ENCODE data around the gene ASB6. TPM values are rescaled to one million over a fixed set of nuclear protein-coding genes. Genes with fewer than 3 reads are reported as not detected.
"Not testable (repeated sequence)": the region's sequence is repeated elsewhere in the genome, so short reads cannot be mapped to it uniquely, and the experiment has no call there.

The ASB6 gene
- total RNA-seq, 1 donor from 2014 or later, result 10.1 TPM

DNA sequence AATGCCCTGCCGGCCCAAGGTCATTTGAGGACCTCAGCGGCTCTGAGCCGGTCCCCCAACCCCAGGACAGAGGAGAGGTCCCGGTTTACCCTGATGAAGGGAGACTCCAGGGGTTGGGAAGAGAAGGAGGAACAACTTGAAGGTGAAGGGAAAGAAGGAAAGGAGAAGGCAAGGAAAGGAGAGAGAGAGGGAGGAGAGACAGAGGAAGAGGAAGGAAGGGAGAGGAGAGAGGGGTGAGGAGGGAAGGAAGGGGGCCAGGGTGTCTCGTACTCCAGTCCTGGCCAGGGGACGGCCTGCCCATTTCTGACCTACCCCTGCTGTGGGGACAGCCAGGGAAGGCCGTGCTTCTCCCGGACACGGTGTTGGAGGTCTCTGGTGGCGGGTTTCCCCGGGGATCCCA is 25.4 kb upstream of the ASB6 start:
- no peak for DNase-seq

DNA sequence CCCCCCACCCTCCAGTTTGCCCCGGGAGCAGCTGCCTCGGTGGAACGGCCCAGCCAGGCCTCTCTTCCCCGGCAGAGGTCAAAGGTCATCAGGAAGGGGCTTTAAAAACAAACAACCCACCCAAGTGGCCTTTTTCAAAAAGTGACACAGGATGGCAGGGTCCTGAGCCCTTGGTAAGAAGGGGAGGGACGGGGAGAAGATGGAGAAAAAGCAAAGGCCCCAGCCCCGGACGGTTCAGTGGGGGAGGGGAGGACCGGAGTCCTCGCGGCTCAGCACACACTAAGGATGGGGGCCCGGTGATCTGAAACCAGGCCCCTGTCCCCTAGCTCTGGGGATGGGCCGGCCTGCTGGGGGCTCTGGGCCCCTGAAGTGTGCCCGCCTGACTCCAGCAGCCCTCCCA is 24.6 kb upstream of the ASB6 start:
- no peak for DNase-seq

GRCh38 chr9:129665814-129666520 is 24.0 kb upstream of the ASB6 start:
- DNase-seq, result no peak

DNA sequence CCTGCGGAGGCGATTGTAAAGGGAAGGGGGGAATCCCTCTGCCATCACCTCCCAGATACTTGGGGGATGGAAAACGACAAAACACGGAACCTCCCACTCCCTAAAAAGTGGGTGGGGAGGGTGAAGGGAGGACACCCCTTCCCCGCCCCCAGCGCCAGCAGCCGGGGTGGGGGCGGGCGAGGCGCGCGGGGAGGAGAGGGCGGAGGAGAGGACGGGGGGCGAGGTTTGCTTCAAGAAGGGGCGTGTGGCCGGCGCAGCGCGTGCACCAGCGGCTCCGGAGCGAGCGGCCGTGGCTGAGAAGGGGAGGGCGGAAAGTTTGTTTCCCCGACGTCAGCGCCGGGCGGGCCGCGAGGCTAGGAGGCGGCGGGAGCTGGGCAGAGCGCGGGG is 23.4 kb upstream of the ASB6 start, which contains the start of gene PRRX2:
PRRX2 (plus strand) TSS at position 259 of the 387 bp plus-strand sequence. CDS start 221 bp downstream, outside the sequence.
- DNase-seq, result no peak

DNA sequence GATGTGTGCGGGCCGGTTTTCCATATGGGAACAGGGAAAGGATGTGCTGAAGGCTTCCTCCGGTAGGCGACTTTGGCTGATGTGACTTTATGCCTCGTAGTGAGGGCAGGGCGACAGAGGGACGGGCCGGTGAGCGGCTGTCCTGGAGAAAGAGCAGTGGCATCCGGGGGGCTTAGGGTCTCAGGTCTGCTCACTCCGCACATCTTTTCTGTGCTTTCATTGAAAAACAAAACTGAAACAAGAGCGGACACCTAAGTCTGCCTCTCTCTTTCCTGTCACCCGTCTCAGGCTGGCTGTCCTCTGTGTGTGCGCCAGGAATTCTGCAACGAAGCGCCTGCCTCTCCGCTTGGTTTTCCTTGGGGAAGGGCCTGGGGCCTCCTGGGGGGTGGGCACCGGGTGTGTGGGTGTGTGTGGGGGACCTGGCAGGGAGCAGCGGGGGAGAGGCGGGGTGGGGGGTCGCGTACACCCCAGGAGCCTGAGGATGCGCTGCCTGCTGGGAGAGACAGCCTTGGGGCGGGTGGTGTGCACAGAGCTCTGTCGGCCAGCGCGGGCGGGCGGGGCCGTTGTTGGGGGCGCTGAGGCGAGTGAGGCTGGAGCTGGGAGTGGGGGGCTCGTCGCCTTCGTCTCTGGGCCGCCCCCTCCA is 22.9 kb upstream of the ASB6 start:
- no peak for DNase-seq

GRCh38 chr9:129662239-129662638 is 20.3 kb upstream of the ASB6 start:
- not testable (repeated sequence) for DNase-seq

- no peak for DNase-seq
Observed at GRCh38 chr9:129661029-129661428, 19.1 kb upstream of the ASB6 start.

DNA sequence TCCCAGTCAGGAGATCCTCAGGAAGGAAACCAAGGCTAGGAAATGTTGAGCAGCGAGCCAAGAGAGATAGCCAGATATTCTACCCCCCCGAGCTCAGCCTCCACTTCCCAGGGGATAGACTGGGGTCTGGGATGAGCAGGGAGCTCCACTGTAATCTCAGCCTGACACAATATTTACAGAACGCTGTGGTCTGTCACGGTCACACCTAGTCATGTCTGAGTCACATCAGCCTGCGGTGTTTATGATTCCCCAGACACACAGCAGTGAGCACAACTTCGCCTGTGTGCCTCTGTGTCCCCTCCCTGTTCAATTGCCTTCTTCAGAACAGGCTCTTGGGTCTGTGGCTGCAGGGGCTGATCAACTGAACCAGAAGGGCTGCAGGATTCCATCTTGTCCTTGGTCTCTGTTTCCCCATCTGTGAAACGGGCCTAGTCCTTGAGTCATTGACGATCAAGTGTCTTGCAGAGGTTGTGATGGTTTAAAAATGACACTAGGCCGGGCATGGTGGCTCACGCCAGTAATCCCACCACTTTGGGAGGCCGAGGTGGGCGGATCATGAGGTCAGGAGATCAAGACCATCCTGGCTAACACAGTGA is 14.9 kb upstream of the ASB6 start:
- no peak for DNase-seq

GRCh38 chr9:129655696-129656095 is 13.7 kb upstream of the ASB6 start:
- no peak for DNase-seq

GRCh38 chr9:129655154-129655553 is 13.2 kb upstream of the ASB6 start:
- no peak for DNase-seq

- DNase-seq, result no peak
Observed at GRCh38 chr9:129654554-129655040, 12.6 kb upstream of the ASB6 start.

DNA sequence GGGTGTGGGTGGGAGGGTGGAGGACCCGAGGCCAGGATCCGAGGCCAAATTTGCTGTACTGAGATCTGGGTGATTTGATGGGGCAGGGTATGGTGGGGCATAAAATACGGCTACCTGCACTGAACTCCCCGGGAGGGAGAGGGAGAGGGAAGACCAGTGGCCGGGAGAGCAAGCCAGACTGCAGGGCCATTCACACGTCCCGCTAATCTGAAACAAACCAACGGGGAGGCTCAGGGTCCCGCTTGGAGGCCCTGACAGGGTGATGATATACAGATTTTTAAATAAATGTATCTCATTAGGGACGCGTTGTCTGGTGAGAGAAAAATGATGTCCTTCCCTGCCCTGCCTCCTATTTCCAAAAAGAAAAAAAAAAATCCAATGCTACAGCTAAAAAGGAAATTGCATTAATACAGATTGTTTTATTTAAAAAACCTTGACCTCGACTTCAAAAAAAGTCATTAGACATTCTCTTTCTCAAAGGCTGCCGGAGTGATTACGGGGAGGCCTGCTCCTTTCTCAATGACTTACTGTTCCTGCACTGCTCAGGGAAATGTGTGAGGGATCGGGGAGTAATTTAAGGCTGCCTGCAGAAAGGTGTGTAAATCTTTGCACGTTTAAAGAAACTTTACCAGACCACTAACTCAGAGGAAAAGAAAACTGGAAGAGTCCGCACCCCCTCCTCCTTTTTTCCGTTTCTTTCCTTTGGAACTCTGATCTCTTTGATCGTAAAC is 12.0 kb upstream of the ASB6 start:
- no peak for DNase-seq

GRCh38 chr9:129650680-129651235 is 8.8 kb upstream of the ASB6 start:
- DNase-seq, result no peak

DNA sequence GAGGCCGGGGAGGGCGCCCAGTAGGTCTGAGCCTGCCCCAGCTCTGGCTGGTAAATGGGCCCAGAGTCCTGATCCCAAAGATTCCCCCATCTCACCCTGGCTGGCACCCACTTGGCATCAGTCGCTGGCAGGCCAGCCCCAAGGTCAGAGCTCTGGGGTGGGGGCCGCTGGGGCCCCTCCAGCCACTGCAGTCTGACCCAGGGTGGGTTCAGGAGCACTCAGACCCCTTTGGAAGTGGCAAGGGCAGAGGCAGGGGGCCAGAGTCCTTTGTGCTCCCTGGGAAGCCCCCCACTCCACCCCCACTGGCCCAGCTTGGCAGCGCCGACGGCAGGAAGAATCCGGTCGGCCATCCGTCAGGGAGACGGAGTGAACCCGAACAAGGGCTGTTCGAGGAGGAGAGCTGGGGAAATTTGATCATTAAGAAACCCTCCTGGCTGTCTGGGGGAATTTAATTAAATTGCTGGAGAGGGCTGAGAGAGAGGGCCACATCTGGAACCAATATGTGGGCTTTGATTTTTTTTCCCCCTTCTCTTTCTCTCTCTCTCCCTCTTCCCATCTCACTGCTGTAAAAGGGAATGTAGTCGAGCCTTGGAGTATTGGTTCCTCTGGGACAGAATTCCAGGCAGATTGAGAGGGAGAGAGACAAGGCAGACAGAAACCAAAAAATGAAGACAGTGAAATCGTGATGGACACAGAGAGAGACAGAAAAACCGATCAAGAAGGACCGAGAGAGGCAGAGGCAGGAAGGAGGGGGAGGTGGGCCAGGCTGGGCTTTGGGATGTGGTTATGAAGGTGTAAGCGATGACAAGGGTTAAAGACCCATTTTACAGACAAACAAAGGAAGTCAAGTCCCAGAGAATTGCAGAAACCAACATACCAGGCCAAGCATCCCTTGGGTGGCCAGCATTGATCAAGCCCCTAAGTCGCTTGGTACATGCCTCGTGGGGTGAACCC is 8.1 kb upstream of the ASB6 start:
- DNase-seq, result no peak

DNA sequence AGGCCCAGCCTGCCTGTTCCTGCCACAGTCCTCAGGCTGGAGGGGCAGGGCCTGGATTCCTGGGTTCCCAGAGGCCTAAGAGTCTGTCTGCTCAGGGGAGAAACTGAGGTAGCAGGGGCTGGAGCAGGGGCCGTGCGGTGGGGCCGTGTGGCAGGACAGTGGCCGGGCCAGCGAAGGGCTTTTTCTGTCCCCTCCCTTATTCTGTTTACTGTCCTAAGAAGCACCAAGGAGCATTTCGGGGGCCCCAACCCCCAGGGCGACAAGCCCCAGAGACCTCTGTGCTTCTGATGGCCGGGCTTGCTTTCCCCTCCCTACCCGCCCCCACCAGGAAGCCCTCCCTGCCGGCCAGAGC is 6.8 kb upstream of the ASB6 start:
- DNase-seq, result no peak

GRCh38 chr9:129648092-129648763 is 6.3 kb upstream of the ASB6 start:
- no peak for DNase-seq

GRCh38 chr9:129647635-129648034 is 5.7 kb upstream of the ASB6 start:
- DNase-seq, result no peak

DNA sequence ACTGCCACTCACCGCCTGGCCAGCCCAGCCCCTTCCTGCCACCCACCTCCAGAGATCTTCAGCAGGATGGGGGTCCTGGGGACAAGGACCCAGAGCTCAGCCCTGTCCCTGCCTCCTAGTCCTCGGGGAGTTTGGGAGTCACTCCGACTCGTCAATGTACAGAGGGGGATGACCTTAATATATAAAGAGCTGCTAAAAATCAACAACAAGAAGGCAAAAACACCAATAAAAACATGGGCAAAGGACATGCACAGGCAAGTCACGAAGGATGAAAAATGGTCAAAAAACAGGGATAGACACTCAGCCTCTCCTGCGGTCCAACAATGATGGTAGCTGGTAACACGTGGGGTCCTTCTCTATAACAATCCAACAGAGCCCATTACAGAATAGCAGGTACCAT is 4.7 kb upstream of the ASB6 start:
- no peak for DNase-seq

GRCh38 chr9:129646252-129646651 is 4.3 kb upstream of the ASB6 start:
- no peak for DNase-seq

- no peak for DNase-seq
Observed at GRCh38 chr9:129644902-129645301, 3.0 kb upstream of the ASB6 start.

GRCh38 chr9:129644365-129644764 is 2.4 kb upstream of the ASB6 start:
- no peak for DNase-seq
